Upper lobe of left lung (tissue), 6 donors: ENCODE results near the gene ARHGAP26. TPM values are rescaled to one million over a fixed set of nuclear protein-coding genes. Genes with fewer than 3 reads are reported as not detected.

ENCODE experiments used
- ATAC-seq, 2 donors: fragments of 200-7000 bp; cut with Tn5 transposase; one replicate each; pipeline ENCODE4 v1.9.1; 2022; ENCODE audit warnings: mild to moderate bottlenecking in 2 of 2, moderate library complexity in 2 of 2; ENCODE audit not compliant: low FRiP score in 2 of 2
- DNase-seq, 2 donors: peaks; one replicate each; pipeline ENCODE4 v3.0.0-alpha.2; 2019 to 2020
- H3K27ac ChIP-seq, 4 donors: fragments of 200-600 bp; sonication (generic); one replicate each; pipeline ENCODE4 v1.5.1; 2016 to 2019
- H3K27me3 ChIP-seq, 4 donors: fragments of 200-600 bp; sonication (generic); one replicate each; pipeline ENCODE4 v1.5.1; 2017 to 2019
- H3K36me3 ChIP-seq, 4 donors: fragments of 200-600 bp; sonication (generic); one replicate each; pipeline ENCODE4 v1.5.1; 2016 to 2019
- H3K4me1 ChIP-seq, 4 donors: fragments of 200-600 bp; sonication (generic); one replicate each; pipeline ENCODE4 v1.5.1; 2018 to 2019
- H3K4me3 ChIP-seq, 4 donors: fragments of 200-600 bp; sonication (generic); one replicate each; pipeline ENCODE4 v1.5.1; 2017 to 2019; ENCODE audit warnings: mild to moderate bottlenecking in 2 of 4, moderate library complexity in 1 of 4
- H3K9me3 ChIP-seq, 4 donors: fragments of 200-600 bp; sonication (generic); one replicate each; pipeline ENCODE4 v1.5.1; 2018 to 2019
- EP300 ChIP-seq, 4 donors: sonication (generic); formaldehyde crosslinking; IDR thresholded peaks; one replicate each; pipeline ENCODE4 v1.5.1; 2017; ENCODE audit warnings: antibody characterized with exemption in 4 of 4, control low read depth in 2 of 4
- POLR2A ChIP-seq, 4 donors: fragments of 450-650 bp; IDR thresholded peaks; one replicate each; pipeline ENCODE4 v1.5.1; 2016 to 2017; ENCODE audit warnings: antibody characterized with exemption in 4 of 4, mild to moderate bottlenecking in 2 of 4
- POLR2AphosphoS5 ChIP-seq, 2 donors: sonication (generic); formaldehyde crosslinking; IDR thresholded peaks; one replicate each; pipeline ENCODE4 v1.5.1; 2017; ENCODE audit warnings: antibody characterized with exemption in 2 of 2
- WGBS, 2 donors: methylation state at CpG; one replicate each; pipeline ENCODE4 v1.1.5; 2017 to 2018; 5-methylcytosine and 5-hydroxymethylcytosine counted together
- total RNA-seq, 6 donors: library from RNA; depleted of rRNA in 4 of 6; stranded (reverse); fragments of >200 nt in 4 of 6; gene quantifications; one replicate each; pipeline versions ENCODE4 v1.1.0 to v1.2.1, GENCODE V29; 2016 to 2021
- TF ChIP-seq, protein P1 (sequence below), 6 experiments: fragments of 450-650 bp in 4 of 6; fragments of 200-600 bp in 2 of 6; sonication (generic) in 2 of 6; IDR thresholded peaks; one replicate each; pipeline ENCODE4 v1.5.1; 2016 to 2019; ENCODE audit warnings: antibody characterized with exemption in 6 of 6
- donor health status: DM: no; HTN: no; CAD: no; lungs with moderate emphysema.
- donor health status: DM: no; HTN: yes; CAD: no; lungs with severe emphysema.

ARHGAP26 gene
- total RNA-seq, 6 donors from 2014 or later, result 34.9 to 90.1 (median 38.9) TPM

- Histone ChIP-seq H3K36me3 (no peaks in the 10 kb centered on the region), H3K27ac (no peak overlapping the region), H3K4me1 (peaks cover 19 to 25% (median 21%) of the 10 kb centered on the region in 4 donors), H3K9me3 (no peaks in the 10 kb centered on the region), H3K4me3 (no peak overlapping the region), H3K27me3 (no peaks in the 10 kb centered on the region)
- TF ChIP-seq, protein P1, sequence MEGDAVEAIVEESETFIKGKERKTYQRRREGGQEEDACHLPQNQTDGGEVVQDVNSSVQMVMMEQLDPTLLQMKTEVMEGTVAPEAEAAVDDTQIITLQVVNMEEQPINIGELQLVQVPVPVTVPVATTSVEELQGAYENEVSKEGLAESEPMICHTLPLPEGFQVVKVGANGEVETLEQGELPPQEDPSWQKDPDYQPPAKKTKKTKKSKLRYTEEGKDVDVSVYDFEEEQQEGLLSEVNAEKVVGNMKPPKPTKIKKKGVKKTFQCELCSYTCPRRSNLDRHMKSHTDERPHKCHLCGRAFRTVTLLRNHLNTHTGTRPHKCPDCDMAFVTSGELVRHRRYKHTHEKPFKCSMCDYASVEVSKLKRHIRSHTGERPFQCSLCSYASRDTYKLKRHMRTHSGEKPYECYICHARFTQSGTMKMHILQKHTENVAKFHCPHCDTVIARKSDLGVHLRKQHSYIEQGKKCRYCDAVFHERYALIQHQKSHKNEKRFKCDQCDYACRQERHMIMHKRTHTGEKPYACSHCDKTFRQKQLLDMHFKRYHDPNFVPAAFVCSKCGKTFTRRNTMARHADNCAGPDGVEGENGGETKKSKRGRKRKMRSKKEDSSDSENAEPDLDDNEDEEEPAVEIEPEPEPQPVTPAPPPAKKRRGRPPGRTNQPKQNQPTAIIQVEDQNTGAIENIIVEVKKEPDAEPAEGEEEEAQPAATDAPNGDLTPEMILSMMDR (IDR thresholded peaks at IDR 0.05), result no peak
- TF ChIP-seq POLR2A (IDR thresholded peaks at IDR 0.05) (no peak), EP300 (IDR thresholded peaks at IDR 0.05) (no peak), POLR2AphosphoS5 (IDR thresholded peaks at IDR 0.05) (no peak)
- 88 to 89% methylated on average over 7 of the region's 7 CpGs for WGBS, 2 donors
- no peak for ATAC-seq
- no peak for DNase-seq
These were observed 78.0 kb downstream of the ARHGAP26 start for GRCh38 chr5:142847898-142848790.

DNA sequence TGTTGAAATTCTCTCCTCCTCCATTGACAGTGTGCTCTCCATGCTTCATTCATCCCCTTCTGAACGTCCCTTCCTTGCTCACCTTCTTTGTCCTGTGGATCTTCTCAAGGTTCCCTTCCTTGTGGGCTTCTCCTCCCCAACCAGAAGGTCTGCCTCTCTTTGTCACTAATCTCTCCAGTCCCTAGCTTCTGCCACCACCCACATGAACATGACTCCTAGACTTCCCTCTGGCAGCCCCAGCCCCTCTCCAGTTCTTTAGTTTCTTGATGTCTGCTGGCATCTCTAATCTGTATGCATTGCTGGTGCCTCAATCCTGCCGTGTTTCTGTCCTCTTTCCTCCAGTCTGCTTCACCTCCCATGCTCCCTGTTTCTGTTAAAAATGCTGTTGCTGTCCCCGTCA, 79.3 kb downstream of the ARHGAP26 start:
- WGBS, 2 donors, result 91 to 93% methylated on average over 3 of the region's 3 CpGs
- Histone ChIP-seq H3K4me3 (no peak overlapping the region), H3K4me1 (peaks cover 20 to 36% (median 24%) of the 10 kb centered on the region in 4 donors)

DNA sequence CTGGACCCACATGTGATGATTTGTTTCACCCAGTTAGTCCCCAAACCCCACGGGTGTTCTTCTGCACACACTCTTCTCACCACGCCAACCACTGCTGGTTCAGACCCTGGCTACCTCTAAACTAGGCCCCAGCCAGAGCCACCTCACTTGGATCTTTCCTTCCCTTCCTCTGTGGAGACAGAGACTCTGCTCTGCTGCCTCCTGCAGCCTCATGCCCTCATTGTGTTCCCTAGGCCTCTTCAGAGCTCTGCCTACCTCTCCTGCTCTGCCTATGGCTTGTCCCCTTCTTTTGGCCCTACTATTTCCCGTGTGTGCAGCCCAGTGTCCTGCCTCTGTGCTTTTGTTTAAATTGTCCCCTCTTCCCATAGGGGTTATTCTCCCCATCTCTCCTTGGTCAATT, 79.7 kb downstream of the ARHGAP26 start:
- 90 to 92% methylated on average over 3 of the region's 3 CpGs for WGBS, 2 donors
- Histone ChIP-seq H3K4me3 (no peak overlapping the region), H3K4me1 (peaks cover 17 to 35% (median 21%) of the 10 kb centered on the region in 4 donors), H3K36me3 (no peaks in the 10 kb centered on the region), H3K27ac (no peak overlapping the region), H3K9me3 (no peaks in the 10 kb centered on the region), H3K27me3 (no peaks in the 10 kb centered on the region)
- DNase-seq (no peak), ATAC-seq (no peak)
- TF ChIP-seq EP300 (IDR thresholded peaks at IDR 0.05), result no peak
- TF ChIP-seq POLR2AphosphoS5 (IDR thresholded peaks at IDR 0.05), result no peak
- TF ChIP-seq, protein P1 (IDR thresholded peaks at IDR 0.05), result no peak
- TF ChIP-seq POLR2A (IDR thresholded peaks at IDR 0.05), result no peak

More for the DNA sequence above, 79.3 kb downstream of the ARHGAP26 start:
- Histone ChIP-seq H3K27ac (no peak overlapping the region), H3K9me3 (no peaks in the 10 kb centered on the region), H3K27me3 (no peaks in the 10 kb centered on the region), H3K36me3 (no peaks in the 10 kb centered on the region)
- DNase-seq (no peak), ATAC-seq (no peak)
- TF ChIP-seq EP300 (IDR thresholded peaks at IDR 0.05) (no peak), POLR2AphosphoS5 (IDR thresholded peaks at IDR 0.05) (no peak), POLR2A (IDR thresholded peaks at IDR 0.05) (no peak)
- TF ChIP-seq, protein P1 (IDR thresholded peaks at IDR 0.05), result no peak

GRCh38 chr5:142851731-142852130, 81.6 kb downstream of the ARHGAP26 start:
- no peak for DNase-seq
- TF ChIP-seq POLR2AphosphoS5 (IDR thresholded peaks at IDR 0.05) (no peak), POLR2A (IDR thresholded peaks at IDR 0.05) (no peak), EP300 (IDR thresholded peaks at IDR 0.05) (no peak)
- TF ChIP-seq, protein P1 (IDR thresholded peaks at IDR 0.05), result no peak
- 95% methylated on average over 4 of the region's 4 CpGs for WGBS, 2 donors
- H3K36me3 ChIP-seq, result no peaks in the 10 kb centered on the region
- no peak overlapping the region for H3K27ac ChIP-seq
- H3K4me1 ChIP-seq, result peaks cover 0 to 20% (median 6%) of the 10 kb centered on the region in 4 donors
- no peaks in the 10 kb centered on the region for H3K27me3 ChIP-seq
- no peak for ATAC-seq
- no peak overlapping the region for H3K4me3 ChIP-seq
- H3K9me3 ChIP-seq, result no peaks in the 10 kb centered on the region
